Progenitor cell of endocrine pancreas (in vitro differentiated cells): ENCODE data around the gene ACOT7. TPM values are rescaled to one million over a fixed set of nuclear protein-coding genes. Genes with fewer than 3 reads are reported as not detected.

Experiments used
- DNase-seq: peaks from one replicate; pipeline ENCODE4 v3.0.0; 2021; ENCODE audit warnings: low spot score; ENCODE audit not compliant: unreplicated experiment
- H3K27ac Mint-ChIP-seq: 2 replicates; pipeline ENCODE4 v1.8.0; 2021; ENCODE audit warnings: mild to moderate bottlenecking, moderate library complexity, mixed read lengths
- H3K27me3 Mint-ChIP-seq: 2 replicates; pipeline ENCODE4 v1.8.0; 2021; ENCODE audit warnings: mixed read lengths
- H3K36me3 Mint-ChIP-seq: 2 replicates; pipeline ENCODE4 v1.8.0; 2022; ENCODE audit warnings: mixed read lengths; ENCODE audit not compliant: insufficient read depth
- H3K4me1 Mint-ChIP-seq: 2 replicates; pipeline ENCODE4 v1.8.0; 2021; ENCODE audit warnings: low read depth, mixed read lengths
- H3K4me3 Mint-ChIP-seq: 2 replicates; pipeline ENCODE4 v1.8.0; 2021; ENCODE audit warnings: low read depth, mild to moderate bottlenecking, moderate library complexity, mixed read lengths
- H3K9me3 Mint-ChIP-seq: 2 replicates; pipeline ENCODE4 v1.8.0; 2021; ENCODE audit warnings: low read depth, mixed read lengths
- total RNA-seq: library from RNA; stranded (reverse); gene quantifications from 2 replicates; pipeline ENCODE4 v1.2.1, GENCODE V29; 2021
- TF ChIP-seq, protein P1 (sequence below): fragments of 200-600 bp; sonication (generic); IDR thresholded peaks from one replicate; pipeline ENCODE4 v1.5.0; 2021; ENCODE audit warnings: antibody characterized with exemption, mild to moderate bottlenecking; ENCODE audit not compliant: unreplicated experiment

Gene ACOT7
- total RNA-seq, 1 donor from 2014 or later: 30.2 TPM

- Mint-ChIP-seq H3K4me3 (no peak overlapping the region), H3K4me1 (peaks cover 17% of the 10 kb centered on the region), H3K27ac (no peak overlapping the region), H3K36me3 (peaks cover 2% of the 10 kb centered on the region), H3K27me3 (peaks cover 10% of the 10 kb centered on the region), H3K9me3 (no peaks in the 10 kb centered on the region)
- no peak for DNase-seq
- TF ChIP-seq, protein P1, sequence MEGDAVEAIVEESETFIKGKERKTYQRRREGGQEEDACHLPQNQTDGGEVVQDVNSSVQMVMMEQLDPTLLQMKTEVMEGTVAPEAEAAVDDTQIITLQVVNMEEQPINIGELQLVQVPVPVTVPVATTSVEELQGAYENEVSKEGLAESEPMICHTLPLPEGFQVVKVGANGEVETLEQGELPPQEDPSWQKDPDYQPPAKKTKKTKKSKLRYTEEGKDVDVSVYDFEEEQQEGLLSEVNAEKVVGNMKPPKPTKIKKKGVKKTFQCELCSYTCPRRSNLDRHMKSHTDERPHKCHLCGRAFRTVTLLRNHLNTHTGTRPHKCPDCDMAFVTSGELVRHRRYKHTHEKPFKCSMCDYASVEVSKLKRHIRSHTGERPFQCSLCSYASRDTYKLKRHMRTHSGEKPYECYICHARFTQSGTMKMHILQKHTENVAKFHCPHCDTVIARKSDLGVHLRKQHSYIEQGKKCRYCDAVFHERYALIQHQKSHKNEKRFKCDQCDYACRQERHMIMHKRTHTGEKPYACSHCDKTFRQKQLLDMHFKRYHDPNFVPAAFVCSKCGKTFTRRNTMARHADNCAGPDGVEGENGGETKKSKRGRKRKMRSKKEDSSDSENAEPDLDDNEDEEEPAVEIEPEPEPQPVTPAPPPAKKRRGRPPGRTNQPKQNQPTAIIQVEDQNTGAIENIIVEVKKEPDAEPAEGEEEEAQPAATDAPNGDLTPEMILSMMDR: no peak
Observed at GRCh38 chr1:6269296-6269695, 124.3 kb downstream of the ACOT7 start.

- TF ChIP-seq, protein P1: no peak
- Mint-ChIP-seq H3K27ac (no peak overlapping the region), H3K4me1 (peaks cover 17% of the 10 kb centered on the region), H3K36me3 (peaks cover 2% of the 10 kb centered on the region), H3K27me3 (peaks cover 10% of the 10 kb centered on the region), H3K9me3 (no peaks in the 10 kb centered on the region), H3K4me3 (no peak overlapping the region)
- no peak for DNase-seq
Observed at GRCh38 chr1:6268415-6268814, 125.2 kb downstream of the ACOT7 start.

- TF ChIP-seq, protein P1: no peak
- Mint-ChIP-seq H3K36me3 (peaks cover 2% of the 10 kb centered on the region), H3K4me3 (no peak overlapping the region), H3K4me1 (peaks cover 17% of the 10 kb centered on the region), H3K9me3 (no peaks in the 10 kb centered on the region), H3K27me3 (peaks cover 10% of the 10 kb centered on the region), H3K27ac (no peak overlapping the region)
- no peak for DNase-seq
Observed at GRCh38 chr1:6267686-6268322, 125.8 kb downstream of the ACOT7 start.

- H3K4me3 Mint-ChIP-seq: no peak overlapping the region
- H3K27me3 Mint-ChIP-seq: peaks cover 20% of the 10 kb centered on the region
- no peaks in the 10 kb centered on the region for H3K9me3 Mint-ChIP-seq
- peaks cover 18% of the 10 kb centered on the region for H3K4me1 Mint-ChIP-seq
- no peak for DNase-seq
- H3K36me3 Mint-ChIP-seq: peaks cover 2% of the 10 kb centered on the region
- TF ChIP-seq, protein P1: no peak
- no peak overlapping the region for H3K27ac Mint-ChIP-seq
Observed at GRCh38 chr1:6266641-6267040, 126.9 kb downstream of the ACOT7 start.

GRCh38 chr1:6265151-6265550 lies 128.4 kb downstream of the ACOT7 start:
- DNase-seq: no peak
- Mint-ChIP-seq H3K27me3 (peaks cover 21% of the 10 kb centered on the region), H3K9me3 (no peaks in the 10 kb centered on the region), H3K27ac (no peak overlapping the region), H3K36me3 (peaks cover 2% of the 10 kb centered on the region), H3K4me3 (no peak overlapping the region), H3K4me1 (peaks cover 6% of the 10 kb centered on the region)
- TF ChIP-seq, protein P1: no peak
